ENCODE measurements around the gene GINS2.

The GINS2 gene

GRCh38 chr16:85688586-85689284, at the start of gene GINS2:
TSS of gene GINS2 (minus strand) at chr16:85688954. CDS start at chr16:85688898, 56 bp downstream.
- peak; percentile 59 for DNase-seq

- DNase-seq: no peak
Observed at GRCh38 chr16:85736921-85737320, 48.2 kb upstream of the GINS2 start.

- no peak for DNase-seq
Observed at GRCh38 chr16:85735946-85736345, 47.2 kb upstream of the GINS2 start.

- no peak for DNase-seq
Observed at GRCh38 chr16:85735225-85735635, 46.5 kb upstream of the GINS2 start.

GRCh38 chr16:85734311-85735017, 45.7 kb upstream of the GINS2 start:
- DNase-seq: no peak

- no peak for DNase-seq
Observed at GRCh38 chr16:85733839-85734170, 45.1 kb upstream of the GINS2 start.

- no peak for DNase-seq
Observed at GRCh38 chr16:85733155-85733838, 44.5 kb upstream of the GINS2 start.

- no peak for DNase-seq
Observed at GRCh38 chr16:85731179-85731578, 42.4 kb upstream of the GINS2 start.

- DNase-seq: no peak
Observed at GRCh38 chr16:85730186-85730465, 41.4 kb upstream of the GINS2 start.

GRCh38 chr16:85729452-85730185, 40.9 kb upstream of the GINS2 start:
- no peak for DNase-seq

GRCh38 chr16:85728879-85729278, 40.1 kb upstream of the GINS2 start:
- DNase-seq: no peak

- no peak for DNase-seq
Observed at GRCh38 chr16:85724936-85725335, 36.2 kb upstream of the GINS2 start.

- no peak for DNase-seq
Observed at GRCh38 chr16:85724126-85724879, 35.5 kb upstream of the GINS2 start.

- DNase-seq: no peak
Observed at GRCh38 chr16:85722128-85722893, 33.6 kb upstream of the GINS2 start.

- DNase-seq: no peak
Observed at GRCh38 chr16:85720302-85720637, 31.5 kb upstream of the GINS2 start.

- DNase-seq: no peak
Observed at GRCh38 chr16:85719605-85720301, 31.0 kb upstream of the GINS2 start.

GRCh38 chr16:85718682-85719081, 29.9 kb upstream of the GINS2 start:
- no peak for DNase-seq

- no peak for DNase-seq
Observed at GRCh38 chr16:85718153-85718477, 29.4 kb upstream of the GINS2 start.

- no peak for DNase-seq
Observed at GRCh38 chr16:85717393-85718152, 28.8 kb upstream of the GINS2 start.

GRCh38 chr16:85716680-85717038, 27.9 kb upstream of the GINS2 start:
- no peak for DNase-seq

Measured in DMS79 (cell line).